Measurements from ENCODE around the gene HOXD3.

HOXD3 gene

DNA sequence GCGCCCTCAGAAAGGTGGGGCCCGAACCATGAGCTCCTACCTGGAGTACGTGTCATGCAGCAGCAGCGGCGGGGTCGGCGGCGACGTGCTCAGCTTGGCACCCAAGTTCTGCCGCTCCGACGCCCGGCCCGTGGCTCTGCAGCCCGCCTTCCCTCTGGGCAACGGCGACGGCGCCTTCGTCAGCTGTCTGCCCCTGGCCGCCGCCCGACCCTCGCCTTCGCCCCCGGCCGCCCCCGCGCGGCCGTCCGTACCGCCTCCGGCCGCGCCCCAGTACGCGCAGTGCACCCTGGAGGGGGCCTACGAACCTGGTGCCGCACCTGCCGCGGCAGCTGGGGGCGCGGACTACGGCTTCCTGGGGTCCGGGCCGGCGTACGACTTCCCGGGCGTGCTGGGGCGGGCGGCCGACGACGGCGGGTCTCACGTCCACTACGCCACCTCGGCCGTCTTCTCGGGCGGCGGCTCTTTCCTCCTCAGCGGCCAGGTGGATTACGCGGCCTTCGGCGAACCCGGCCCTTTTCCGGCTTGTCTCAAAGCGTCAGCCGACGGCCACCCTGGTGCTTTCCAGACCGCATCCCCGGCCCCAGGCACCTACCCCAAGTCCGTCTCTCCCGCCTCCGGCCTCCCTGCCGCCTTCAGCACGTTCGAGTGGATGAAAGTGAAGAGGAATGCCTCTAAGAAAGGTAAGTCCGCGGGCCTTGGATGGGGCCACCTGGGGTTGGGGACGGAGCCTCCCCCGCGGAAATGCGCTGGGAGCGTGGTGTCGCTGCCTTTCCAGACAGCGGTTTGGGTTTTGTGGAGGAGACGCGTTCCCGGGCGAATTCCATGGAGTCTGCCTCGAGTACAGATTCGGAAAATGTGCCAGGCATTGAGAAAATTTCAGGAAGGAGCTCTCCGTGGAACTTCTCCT, 31.9 kb downstream of the HOXD3 start:
- TF ChIP-seq, protein P1, sequence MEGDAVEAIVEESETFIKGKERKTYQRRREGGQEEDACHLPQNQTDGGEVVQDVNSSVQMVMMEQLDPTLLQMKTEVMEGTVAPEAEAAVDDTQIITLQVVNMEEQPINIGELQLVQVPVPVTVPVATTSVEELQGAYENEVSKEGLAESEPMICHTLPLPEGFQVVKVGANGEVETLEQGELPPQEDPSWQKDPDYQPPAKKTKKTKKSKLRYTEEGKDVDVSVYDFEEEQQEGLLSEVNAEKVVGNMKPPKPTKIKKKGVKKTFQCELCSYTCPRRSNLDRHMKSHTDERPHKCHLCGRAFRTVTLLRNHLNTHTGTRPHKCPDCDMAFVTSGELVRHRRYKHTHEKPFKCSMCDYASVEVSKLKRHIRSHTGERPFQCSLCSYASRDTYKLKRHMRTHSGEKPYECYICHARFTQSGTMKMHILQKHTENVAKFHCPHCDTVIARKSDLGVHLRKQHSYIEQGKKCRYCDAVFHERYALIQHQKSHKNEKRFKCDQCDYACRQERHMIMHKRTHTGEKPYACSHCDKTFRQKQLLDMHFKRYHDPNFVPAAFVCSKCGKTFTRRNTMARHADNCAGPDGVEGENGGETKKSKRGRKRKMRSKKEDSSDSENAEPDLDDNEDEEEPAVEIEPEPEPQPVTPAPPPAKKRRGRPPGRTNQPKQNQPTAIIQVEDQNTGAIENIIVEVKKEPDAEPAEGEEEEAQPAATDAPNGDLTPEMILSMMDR (IDR thresholded peaks at IDR 0.05; ENCODE audit: extremely low read depth, insufficient read depth, missing control alignments), result no peak
- in situ Hi-C loops (cut with MboI; ENCODE audit: low pct_unique_long_range_greater_than_20kb, low sequenced_read_pairs, unreplicated experiment), result no loop called here
- peak; percentile 52 for DNase-seq (ENCODE audit: low spot score)

DNA sequence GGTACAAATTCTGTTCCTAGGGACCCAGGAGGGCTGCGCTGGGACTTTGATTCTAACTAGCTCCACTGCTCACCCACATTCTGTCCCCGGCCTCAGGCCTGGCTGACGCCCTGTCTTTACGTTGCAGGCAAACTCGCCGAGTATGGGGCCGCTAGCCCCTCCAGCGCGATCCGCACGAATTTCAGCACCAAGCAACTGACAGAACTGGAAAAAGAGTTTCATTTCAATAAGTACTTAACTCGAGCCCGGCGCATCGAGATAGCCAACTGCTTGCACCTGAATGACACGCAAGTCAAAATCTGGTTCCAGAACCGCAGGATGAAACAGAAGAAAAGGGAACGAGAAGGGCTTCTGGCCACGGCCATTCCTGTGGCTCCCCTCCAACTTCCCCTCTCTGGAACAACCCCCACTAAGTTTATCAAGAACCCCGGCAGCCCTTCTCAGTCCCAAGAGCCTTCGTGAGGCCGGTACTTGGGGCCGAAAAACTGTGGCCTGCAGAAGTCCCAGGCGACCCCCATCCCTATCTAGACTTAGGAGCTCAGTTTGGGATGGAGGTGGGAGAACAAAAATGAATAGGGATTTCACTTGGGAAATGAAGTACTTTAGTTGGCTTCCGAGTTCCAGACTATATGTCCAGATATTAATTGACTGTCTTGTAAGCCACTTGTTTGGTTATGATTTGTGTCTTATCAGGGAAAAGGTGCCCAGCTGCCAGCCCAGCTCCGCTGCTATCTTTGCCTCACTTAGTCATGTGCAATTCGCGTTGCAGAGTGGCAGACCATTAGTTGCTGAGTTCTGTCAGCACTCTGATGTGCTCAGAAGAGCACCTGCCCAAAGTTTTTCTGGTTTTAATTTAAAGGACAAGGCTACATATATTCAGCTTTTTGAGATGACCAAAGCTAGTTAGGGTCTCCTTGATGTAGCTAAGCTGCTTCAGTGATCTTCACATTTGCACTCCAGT, 32.9 kb downstream of the HOXD3 start:
- TF ChIP-seq, protein P1 (IDR thresholded peaks at IDR 0.05; ENCODE audit: extremely low read depth, insufficient read depth, missing control alignments), result no peak
- DNase-seq (ENCODE audit: low spot score), result no peak
- in situ Hi-C loops (cut with MboI; ENCODE audit: low pct_unique_long_range_greater_than_20kb, low sequenced_read_pairs, unreplicated experiment), result no loop called here

DNA sequence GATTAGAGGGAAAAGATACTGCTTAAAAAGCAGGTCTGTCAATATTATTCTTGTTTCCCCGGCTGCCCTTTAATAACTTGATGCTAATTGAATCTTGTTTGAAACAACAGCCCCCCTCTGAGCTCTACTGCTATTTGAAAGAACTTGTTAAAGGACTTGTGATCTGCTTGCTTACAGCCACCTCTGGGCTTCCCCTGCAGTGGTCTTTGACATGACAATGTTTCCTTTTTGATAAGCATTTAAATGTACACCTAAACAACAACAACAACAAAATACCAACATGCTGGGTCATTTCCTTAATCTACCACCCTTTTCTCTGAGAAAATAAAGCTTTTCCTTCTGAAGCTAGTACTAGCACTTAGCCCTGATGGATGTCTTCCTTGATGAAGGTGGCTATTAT, 35.2 kb downstream of the HOXD3 start:
- in situ Hi-C loops (cut with MboI; ENCODE audit: low pct_unique_long_range_greater_than_20kb, low sequenced_read_pairs, unreplicated experiment), result no loop called here
- DNase-seq (ENCODE audit: low spot score), result no peak
- TF ChIP-seq, protein P1 (IDR thresholded peaks at IDR 0.05; ENCODE audit: extremely low read depth, insufficient read depth, missing control alignments), result no peak

DNA sequence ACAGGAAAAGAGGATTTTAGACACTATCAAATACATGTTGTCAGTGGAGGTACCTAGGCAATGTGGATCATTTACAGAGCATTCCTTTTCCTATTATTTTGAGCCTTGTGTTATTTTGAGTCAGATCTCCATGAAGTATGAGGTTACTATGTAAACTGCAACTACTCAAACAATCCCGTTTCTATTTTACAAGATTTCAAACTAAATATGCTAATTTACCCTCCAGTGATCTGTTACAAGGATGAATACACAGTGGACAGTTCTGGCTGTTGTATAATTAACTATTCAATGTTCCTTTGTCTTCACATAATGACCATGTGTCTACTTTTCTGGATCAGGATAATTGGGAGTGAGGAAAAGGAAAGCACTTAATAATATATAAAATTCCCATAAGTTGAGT, 35.9 kb downstream of the HOXD3 start:
- TF ChIP-seq, protein P1 (IDR thresholded peaks at IDR 0.05; ENCODE audit: extremely low read depth, insufficient read depth, missing control alignments), result no peak
- in situ Hi-C loops (cut with MboI; ENCODE audit: low pct_unique_long_range_greater_than_20kb, low sequenced_read_pairs, unreplicated experiment), result no loop called here
- DNase-seq (ENCODE audit: low spot score), result no peak

DNA sequence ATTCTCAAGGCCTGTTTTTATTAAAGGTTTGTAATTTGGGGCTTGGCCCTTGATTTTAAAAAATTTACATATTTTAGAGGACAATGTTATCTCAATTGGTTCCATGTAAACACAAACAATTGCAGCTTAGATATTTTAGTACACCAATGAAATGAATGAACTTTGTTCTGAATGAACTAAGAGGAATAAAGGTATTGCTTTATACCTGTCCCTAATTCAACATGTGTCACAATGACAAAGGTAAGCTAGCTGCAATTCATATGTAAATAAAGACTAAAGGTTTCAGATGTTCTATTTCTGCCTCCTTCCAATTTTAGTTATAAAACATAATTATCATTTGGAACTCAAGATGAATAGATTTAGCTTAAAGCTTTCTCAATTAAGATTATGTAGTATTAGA, 42.8 kb downstream of the HOXD3 start:
- DNase-seq (ENCODE audit: low spot score), result no peak
- TF ChIP-seq, protein P1 (IDR thresholded peaks at IDR 0.05; ENCODE audit: extremely low read depth, insufficient read depth, missing control alignments), result no peak
- in situ Hi-C loops (cut with MboI; ENCODE audit: low pct_unique_long_range_greater_than_20kb, low sequenced_read_pairs, unreplicated experiment), result no loop called here

DNA sequence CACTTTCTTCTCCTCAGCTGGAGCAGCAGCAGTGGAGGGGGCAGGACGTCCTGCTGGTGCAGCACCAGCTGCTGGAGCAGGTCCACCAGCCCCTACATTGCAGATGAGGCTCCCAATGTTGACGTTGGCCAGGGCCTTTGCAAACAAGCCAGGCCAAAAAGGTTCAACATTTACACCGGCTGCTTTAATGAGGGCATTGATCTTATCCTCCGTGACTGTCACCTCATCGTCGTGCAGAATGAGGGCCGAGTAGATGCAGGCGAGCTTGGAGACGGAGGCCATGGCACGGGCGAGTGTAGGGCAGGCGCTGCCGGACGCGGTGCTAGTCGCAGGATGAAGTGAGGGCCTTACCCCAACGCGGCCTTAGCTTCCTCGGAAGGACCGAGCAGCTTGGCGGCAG, 43.9 kb downstream of the HOXD3 start:
- TF ChIP-seq, protein P1 (IDR thresholded peaks at IDR 0.05; ENCODE audit: extremely low read depth, insufficient read depth, missing control alignments), result no peak
- DNase-seq (ENCODE audit: low spot score), result no peak
- in situ Hi-C loops (cut with MboI; ENCODE audit: low pct_unique_long_range_greater_than_20kb, low sequenced_read_pairs, unreplicated experiment), result no loop called here

Data from GM13977 (cell line).